HG03457 (cell line): ENCODE data around the gene CSF1.
"Not testable (repeated sequence)": the region's sequence is repeated elsewhere in the genome, so short reads cannot be mapped to it uniquely, and the experiment has no call there.

Experiments used
- ATAC-seq: cut with Tn5 transposase; IDR thresholded peaks from one replicate; pipeline ENCODE4 v1.9.1; 2021; ENCODE audit warnings: moderate number of reproducible peaks; ENCODE audit not compliant: unreplicated experiment

Gene CSF1

DNA sequence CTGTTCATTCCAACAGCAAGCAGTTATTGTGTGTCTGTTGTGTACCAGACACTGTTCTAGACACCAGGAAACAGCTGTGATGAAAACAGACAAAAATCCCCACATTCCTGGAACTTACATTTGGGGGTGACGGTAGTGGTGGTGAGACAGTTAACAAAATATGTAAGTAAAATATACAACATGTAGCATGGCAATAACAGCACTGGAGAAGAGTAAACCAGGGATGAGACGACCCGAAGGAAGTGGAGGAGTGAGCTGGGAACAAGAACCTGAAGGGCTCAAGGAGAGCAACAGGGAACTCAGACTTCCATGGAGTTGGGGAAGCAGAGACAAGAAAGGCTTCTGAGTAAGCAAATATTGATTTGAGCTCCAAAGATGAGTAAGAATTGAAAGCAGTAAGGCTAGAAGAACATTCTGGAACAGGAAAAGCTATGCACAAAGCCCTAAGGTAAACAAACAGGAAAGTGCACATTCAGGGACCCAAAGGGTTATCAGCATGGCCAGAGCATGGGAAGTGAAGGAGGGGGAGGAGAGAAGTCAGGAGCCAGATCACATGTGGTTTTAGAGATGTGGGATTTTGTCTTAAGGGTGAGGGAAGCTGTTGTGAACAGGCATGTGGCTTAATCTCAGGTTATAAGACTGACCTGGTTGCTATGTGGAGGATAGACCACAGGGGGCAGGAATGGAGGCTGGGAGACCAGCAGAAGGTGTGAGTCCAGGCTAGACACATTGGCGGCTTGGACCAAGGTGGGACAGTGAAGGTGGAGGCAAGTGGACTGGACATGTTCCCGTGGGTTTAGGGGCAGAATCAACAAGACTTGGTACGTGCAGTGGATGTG lies 7.3 kb downstream of the CSF1 start:
- no peak for ATAC-seq

DNA sequence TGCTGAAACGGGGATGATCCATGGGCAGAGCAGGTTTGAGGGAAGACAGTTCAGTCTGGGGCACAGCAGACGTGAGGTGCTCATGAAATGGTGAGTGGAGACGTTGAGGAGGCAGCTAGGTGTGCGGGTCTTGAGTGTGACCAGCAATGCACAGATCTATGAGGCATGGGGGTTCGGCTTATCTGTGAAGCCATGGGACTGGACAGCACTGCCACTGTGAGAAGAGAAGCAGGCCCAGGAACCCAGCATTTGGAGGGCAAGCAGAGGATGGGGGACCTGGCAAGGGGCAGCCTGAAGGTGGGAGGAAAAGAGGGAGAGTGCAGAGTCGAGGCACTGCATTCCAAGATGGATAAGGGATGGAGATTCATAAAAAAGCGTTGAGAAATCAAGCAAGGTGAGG lies 8.0 kb downstream of the CSF1 start:
- no peak for ATAC-seq

DNA sequence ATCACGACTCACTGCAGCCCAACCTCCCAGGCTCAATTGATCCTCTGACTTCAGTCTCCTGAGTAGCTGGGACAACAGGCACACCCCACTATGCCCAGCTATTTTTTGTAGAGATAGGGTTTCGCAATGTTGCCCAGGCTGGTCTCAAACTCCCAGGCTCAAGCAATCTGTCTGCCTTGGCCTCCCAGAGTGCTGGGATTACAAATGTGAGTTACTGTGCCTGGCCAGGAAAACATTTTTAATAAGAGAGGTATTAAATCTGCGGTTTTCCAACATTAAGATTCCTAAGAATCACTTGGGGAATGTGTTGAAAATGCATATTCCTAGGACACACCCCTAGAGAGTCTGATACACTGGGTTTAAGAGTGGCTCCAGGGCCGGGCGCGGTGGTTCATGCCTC lies 8.7 kb downstream of the CSF1 start:
- ATAC-seq, result no peak

DNA sequence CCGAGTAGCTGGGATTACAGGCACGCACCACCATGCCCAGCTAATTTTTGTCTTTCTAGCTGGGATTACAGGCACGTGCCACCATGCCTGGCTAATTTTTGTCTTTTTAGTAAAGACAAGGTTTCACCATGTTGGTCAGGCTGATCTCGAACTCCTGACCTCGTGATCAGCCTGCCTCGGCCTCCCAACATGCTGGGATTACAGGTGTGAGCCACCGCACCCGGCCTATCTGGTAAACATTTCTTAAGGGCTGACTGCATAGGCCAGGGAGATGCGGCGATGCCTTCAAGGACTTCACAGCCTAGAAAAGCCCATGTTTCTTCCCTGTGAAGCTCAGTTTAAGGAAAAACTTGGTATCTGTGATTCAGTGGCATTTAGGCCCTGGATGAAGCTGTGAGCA lies 9.7 kb downstream of the CSF1 start:
- not testable (repeated sequence) for ATAC-seq

DNA sequence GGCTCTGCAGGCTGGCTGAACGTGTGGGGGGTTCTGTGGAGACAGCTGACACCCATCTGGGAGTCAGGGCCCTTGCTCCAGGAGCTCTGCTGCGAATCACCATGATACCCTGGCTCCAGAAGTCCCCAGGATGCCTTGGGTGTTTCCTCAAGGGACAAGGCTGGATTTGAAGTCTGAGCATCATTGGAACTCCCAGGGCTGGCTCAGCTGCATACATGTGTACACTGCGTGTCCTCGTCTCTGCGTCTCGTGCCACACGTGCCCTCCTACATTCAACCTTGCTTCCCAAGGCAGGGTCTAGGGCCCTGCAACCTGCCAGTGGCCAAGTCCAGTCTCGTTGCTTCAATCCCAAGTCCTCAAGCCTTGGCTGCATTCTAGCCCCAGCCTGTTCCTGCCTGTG lies 11.7 kb downstream of the CSF1 start:
- ATAC-seq, result no peak

DNA sequence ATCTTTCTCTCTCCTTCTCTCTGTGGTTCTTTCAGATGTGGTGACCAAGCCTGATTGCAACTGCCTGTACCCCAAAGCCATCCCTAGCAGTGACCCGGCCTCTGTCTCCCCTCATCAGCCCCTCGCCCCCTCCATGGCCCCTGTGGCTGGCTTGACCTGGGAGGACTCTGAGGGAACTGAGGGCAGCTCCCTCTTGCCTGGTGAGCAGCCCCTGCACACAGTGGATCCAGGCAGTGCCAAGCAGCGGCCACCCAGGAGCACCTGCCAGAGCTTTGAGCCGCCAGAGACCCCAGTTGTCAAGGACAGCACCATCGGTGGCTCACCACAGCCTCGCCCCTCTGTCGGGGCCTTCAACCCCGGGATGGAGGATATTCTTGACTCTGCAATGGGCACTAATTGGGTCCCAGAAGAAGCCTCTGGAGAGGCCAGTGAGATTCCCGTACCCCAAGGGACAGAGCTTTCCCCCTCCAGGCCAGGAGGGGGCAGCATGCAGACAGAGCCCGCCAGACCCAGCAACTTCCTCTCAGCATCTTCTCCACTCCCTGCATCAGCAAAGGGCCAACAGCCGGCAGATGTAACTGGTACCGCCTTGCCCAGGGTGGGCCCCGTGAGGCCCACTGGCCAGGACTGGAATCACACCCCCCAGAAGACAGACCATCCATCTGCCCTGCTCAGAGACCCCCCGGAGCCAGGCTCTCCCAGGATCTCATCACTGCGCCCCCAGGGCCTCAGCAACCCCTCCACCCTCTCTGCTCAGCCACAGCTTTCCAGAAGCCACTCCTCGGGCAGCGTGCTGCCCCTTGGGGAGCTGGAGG lies 12.7 kb downstream of the CSF1 start:
- ATAC-seq, result no peak

DNA sequence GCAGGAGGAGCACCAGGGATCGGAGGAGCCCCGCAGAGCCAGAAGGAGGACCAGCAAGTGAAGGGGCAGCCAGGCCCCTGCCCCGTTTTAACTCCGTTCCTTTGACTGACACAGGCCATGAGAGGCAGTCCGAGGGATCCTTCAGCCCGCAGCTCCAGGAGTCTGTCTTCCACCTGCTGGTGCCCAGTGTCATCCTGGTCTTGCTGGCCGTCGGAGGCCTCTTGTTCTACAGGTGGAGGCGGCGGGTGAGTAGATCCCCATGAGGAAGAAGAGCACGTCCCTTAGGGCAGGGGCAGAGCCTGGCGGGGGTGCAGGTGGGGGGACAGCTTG lies 13.3 kb downstream of the CSF1 start:
- no peak for ATAC-seq

DNA sequence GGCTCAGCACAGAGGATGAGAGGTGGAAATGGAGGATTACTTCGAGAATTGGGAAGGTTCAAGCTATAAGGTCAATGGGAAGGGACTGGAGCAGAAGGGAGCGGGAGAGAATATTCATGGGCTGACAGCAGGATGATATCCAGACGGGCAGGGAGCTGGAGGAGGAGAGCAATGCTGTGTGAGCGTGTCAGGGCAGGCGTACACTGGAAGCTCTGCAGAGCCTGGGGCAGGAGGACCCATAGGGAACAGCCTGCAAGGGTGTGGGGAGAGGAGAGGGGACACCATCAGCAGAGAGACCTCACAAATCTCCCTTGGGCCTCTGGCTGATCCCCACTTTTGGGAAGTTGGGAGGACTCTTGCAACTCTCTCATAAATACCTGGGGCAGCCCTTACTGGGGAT lies 13.7 kb downstream of the CSF1 start:
- no peak for ATAC-seq

DNA sequence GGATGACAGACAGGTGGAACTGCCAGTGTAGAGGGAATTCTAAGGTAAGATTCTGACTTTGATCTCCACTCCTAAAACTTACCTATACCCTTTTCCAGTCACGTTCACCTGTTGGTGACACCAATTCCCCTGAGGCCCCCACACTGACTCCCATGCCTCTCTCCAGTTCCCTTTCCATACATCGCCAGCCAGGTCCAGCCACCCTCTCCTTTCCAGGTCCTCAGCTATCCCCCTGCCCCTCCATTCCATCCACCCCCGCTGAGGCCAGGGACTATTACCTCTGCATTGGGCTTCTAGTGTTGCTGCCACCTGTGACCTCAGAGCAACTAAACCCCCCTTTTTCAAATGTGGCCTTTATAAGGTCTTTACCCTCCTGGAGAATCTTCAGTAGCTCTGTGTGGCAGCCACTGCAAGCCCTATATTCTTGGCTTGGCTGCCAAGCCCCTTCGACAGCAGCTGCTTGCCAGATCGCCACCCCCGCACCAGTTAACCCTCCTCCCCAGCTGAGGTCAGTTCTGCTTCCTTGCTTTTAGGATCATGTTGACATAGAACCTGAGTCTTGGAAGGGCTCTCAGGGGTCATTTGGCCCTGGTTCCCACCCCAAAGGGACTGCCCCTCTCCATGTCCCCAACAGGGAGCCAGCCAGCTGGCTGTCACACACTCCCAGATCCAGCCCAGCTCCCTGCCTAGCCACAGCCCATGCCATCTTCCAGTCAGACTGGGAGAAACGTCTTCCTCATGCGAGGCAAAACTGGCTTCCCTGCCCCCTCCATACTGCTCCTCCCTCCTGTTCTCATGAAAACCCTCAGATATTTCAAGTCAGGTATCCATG lies 14.7 kb downstream of the CSF1 start:
- no peak for ATAC-seq

DNA sequence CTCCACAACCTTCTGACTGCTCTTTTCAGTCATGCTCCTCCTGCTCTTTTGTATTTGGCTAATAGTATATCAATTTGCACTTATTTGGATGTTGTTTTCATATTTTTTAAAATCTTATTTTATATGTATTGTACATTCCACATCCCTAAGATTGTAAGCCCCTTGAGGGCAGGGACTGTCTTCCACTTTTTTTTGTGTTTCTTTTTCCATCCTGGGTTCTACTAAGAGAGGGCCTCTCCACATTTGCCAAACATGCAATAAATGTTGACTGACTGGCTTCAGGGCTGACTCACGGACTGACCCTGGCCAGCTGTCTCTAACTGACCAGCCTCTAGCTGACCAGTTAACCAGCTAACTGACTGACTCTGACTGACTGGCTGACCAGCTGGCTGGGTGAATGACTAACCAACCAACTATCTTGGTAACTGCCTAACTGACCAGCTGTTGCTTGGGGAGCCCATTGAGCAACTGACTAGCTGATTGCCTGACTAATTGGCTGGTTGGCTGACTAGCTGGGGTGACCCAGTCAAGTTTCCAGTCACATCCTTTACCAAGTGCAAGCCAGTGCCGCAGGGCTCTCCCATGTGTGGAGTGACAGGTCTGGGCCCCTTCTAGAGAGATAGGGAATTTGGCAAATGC lies 16.1 kb downstream of the CSF1 start:
- no peak for ATAC-seq

DNA sequence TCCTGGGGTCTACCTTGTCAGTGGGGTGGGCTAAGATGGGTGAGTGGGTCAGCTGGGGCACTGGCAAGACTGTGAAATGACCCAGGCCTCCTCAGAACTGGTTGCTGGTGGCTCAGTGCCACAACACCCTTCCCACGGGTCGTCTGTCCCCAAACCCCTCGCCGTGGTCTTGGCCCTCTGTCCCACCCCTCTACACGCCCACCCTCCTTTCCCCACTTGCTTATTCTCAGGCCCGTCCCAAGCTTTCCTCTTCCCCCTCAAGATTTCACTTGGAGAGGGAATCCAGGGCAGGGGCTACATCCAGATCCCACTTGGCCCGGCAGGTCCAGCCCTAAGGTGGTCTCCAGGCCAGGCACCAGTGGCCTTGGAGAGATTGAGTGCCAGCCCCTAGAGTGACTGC lies 16.7 kb downstream of the CSF1 start:
- ATAC-seq, result no peak

DNA sequence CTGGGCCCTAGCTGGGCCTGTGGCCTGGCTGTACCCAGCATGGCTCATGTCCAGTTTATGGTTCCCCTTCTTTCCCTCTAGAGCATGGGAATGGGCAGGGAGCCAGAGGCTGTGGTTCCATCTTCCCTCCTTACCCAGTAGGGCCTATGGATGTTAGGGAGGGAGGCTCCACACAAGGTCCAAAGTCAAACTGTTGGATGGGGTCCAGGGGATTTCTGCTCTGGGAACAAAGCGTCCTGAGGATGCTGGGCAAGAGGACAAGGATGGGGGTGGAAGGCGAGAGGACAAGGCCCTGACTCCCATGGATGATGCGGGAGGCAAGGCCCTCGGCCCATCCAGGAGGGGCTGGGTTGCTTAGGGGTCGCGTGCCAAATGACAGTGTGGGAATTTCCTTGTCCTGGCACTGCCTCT lies 17.3 kb downstream of the CSF1 start:
- no peak for ATAC-seq

DNA sequence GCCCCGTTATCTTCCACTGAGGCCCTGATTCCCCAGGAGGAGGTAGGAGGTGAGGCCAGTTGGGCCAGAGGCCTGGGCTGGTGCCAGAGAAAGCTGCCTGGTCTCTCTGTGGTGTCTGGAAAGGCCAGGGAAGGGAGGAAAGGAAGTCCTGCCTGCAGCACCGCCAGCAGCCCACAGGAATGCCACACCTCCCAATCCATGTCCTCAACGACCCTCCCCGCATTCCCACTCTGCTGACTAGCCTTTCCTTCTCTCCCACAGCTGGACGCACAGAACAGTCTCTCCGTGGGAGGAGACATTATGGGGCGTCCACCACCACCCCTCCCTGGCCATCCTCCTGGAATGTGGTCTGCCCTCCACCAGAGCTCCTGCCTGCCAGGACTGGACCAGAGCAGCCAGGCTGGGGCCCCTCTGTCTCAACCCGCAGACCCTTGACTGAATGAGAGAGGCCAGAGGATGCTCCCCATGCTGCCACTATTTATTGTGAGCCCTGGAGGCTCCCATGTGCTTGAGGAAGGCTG lies 18.0 kb downstream of the CSF1 start:
- ATAC-seq, result no peak

DNA sequence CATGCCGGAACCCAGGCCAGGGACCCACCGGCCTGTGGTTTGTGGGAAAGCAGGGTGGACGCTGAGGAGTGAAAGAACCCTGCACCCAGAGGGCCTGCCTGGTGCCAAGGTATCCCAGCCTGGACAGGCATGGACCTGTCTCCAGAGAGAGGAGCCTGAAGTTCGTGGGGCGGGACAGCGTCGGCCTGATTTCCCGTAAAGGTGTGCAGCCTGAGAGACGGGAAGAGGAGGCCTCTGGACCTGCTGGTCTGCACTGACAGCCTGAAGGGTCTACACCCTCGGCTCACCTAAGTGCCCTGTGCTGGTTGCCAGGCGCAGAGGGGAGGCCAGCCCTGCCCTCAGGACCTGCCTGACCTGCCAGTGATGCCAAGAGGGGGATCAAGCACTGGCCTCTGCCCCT lies 18.5 kb downstream of the CSF1 start:
- no peak for ATAC-seq

DNA sequence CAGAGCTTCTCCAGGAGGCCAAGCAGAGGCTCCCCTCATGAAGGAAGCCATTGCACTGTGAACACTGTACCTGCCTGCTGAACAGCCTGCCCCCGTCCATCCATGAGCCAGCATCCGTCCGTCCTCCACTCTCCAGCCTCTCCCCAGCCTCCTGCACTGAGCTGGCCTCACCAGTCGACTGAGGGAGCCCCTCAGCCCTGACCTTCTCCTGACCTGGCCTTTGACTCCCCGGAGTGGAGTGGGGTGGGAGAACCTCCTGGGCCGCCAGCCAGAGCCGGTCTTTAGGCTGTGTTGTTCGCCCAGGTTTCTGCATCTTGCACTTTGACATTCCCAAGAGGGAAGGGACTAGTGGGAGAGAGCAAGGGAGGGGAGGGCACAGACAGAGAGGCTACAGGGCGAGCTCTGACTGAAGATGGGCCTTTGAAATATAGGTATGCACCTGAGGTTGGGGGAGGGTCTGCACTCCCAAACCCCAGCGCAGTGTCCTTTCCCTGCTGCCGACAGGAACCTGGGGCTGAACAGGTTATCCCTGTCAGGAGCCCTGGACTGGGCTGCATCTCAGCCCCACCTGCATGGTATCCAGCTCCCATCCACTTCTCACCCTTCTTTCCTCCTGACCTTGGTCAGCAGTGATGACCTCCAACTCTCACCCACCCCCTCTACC lies 19.1 kb downstream of the CSF1 start:
- no peak for ATAC-seq

DNA sequence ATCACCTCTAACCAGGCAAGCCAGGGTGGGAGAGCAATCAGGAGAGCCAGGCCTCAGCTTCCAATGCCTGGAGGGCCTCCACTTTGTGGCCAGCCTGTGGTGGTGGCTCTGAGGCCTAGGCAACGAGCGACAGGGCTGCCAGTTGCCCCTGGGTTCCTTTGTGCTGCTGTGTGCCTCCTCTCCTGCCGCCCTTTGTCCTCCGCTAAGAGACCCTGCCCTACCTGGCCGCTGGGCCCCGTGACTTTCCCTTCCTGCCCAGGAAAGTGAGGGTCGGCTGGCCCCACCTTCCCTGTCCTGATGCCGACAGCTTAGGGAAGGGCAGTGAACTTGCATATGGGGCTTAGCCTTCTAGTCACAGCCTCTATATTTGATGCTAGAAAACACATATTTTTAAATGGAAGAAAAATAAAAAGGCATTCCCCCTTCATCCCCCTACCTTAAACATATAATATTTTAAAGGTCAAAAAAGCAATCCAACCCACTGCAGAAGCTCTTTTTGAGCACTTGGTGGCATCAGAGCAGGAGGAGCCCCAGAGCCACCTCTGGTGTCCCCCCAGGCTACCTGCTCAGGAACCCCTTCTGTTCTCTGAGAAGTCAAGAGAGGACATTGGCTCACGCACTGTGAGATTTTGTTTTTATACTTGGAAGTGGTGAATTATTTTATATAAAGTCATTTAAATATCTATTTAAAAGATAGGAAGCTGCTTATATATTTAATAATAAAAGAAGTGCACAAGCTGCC lies 19.8 kb downstream of the CSF1 start:
- ATAC-seq, result no peak

DNA sequence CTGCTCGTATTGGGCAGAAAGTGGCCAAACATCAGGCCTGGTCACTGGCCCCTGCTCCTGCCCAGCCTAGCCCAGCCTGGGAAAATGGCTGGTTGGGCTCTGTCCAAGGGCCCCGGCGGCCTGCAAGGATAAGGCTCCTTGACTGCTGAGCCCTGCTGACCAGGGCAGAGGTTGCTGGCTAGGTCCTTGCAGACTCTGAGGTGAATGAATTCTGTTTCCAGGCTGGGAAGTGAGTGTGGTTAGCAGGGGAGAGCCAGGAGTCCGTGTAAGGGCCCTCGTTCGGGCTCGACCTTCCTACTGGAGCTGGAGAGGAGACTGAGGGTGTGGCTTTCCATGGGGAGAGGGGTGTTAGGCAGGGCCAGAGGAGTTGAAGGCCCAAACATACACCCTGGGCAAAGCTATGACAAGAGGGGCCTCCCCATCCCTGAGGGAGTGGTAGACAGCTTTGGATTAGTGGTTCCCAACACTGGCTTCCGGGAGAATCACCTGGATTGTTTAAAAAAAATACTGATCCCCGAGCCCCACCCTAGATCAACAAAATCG lies 20.6 kb downstream of the CSF1 start:
- ATAC-seq, result no peak

DNA sequence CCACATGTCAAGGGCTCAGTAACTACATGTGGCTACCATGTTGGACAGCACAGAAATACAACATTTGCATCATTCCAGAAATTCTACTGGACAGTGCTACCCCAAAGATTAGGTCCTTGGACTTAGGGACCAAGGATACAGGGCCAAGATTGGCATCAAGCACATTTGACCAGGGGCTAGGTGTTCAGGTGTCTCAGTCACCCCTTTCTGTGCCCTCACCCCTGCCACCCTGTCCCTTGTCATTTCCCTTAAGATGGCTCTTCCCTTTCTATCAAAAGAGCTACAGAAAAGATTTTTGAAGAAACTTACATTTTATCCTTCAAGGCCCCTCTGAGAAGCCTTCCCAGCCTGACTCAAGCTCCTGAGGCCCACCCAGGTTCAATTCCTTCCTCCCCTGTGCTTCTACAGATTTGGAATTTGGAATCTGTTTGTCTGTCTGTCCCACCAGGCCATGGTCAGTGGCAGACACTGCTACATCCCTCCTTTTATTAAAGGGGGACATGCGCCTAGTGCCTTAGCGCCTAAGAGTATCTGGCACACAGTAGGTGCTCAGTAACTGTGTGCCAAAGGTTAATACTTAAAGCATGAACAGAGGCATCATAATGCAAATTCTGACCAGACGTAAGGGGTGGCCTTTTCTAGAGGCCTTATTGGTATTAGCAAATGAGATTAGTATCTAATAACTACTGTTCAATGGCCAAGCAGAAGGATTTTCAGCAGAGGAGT lies 21.4 kb downstream of the CSF1 start:
- no peak for ATAC-seq

DNA sequence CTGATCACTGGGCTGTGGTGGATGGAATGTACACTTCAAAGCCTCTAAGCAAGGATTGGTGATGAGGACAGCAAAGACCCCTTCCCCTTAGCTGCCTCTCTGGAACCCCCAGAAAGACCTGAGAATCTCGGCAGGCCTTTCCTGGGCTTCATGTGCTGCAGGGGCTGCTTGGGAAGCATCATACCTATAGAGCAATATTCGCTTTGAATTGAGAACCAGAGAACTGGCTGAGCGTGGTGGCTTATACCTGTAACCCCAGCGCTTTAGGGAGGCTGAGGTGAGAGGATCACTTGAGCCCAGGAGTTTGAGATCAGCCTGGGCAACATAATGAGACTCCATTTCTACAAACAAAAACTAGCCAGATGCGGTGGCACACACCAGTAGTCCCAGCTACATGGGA lies 22.0 kb downstream of the CSF1 start:
- ATAC-seq, result no peak
